HepG2 (cell line): Measurements from ENCODE around the gene COMMD7. TPM values are rescaled to one million over a fixed set of nuclear protein-coding genes. Genes with fewer than 3 reads are reported as not detected.

Experiments
- CHD4 ChIP-seq: fragments of 200-600 bp; sonication (generic); IDR thresholded peaks from 2 replicates; pipeline ENCODE4 v1.7.0; 2017; ENCODE audit warnings: mild to moderate bottlenecking, low read length, borderline replicate concordance
- MIXL1 ChIP-seq: IDR thresholded peaks from 2 replicates; pipeline ENCODE4 v1.6.1; 2016
- ZNF407 ChIP-seq: sonication (generic); formaldehyde crosslinking; IDR thresholded peaks from one replicate; pipeline ENCODE4 v1.5.1; 2020; ENCODE audit warnings: mild to moderate bottlenecking, missing genetic modification reagents; ENCODE audit errors: not compliant biosample characterization
- ZNF430 ChIP-seq: sonication (generic); formaldehyde crosslinking; IDR thresholded peaks from 2 replicates; pipeline ENCODE4 v1.9.0; 2021; ENCODE audit warnings: mild to moderate bottlenecking, missing genetic modification reagents
- ZNF737 ChIP-seq: sonication (generic); formaldehyde crosslinking; IDR thresholded peaks from 2 replicates; pipeline ENCODE4 v1.5.0; 2020; ENCODE audit warnings: missing genetic modification reagents, mild to moderate bottlenecking, borderline replicate concordance
- ZNF788 ChIP-seq: sonication (generic); formaldehyde crosslinking; IDR thresholded peaks from 2 replicates; pipeline ENCODE4 v1.5.0; 2020; ENCODE audit warnings: mild to moderate bottlenecking, missing genetic modification reagents, borderline replicate concordance
- ZNF800 ChIP-seq: sonication (generic); formaldehyde crosslinking; IDR thresholded peaks from 2 replicates; pipeline ENCODE4 v1.4.0; 2020; ENCODE audit warnings: missing genetic modification reagents
- polyA plus RNA-seq, 8 experiments: library from polyadenylated mRNA; depleted of rRNA in 3 of 8; stranded (reverse) in 7 of 8; unstranded in 1 of 8; fragments of >200 nt; fragmentation: Illumina TruSeq in 4 of 8; extraction: Trizol in 4 of 8; gene quantifications; 2 replicates each; pipeline versions ENCODE4 v1.2.1 to v1.2.3, GENCODE V29; 2011 to 2016; ENCODE audit warnings: low read depth in 4 of 8, missing spikeins in 1 of 8, mixed read lengths in 1 of 8; ENCODE audit not compliant: insufficient read depth in 1 of 8
- total RNA-seq, 5 experiments: library from RNA; depleted of rRNA; stranded (reverse); fragments of >200 nt; fragmentation: Illumina TruSeq; extraction: Trizol; gene quantifications; 2 replicates each; pipeline ENCODE4 v1.2.3, GENCODE V29; 2016; ENCODE audit warnings: low read depth in 1 of 5
- TF ChIP-seq, protein P1 (sequence below): sonication (generic); formaldehyde crosslinking; IDR thresholded peaks from 2 replicates; pipeline ENCODE4 v1.4.0; 2020; ENCODE audit warnings: missing genetic modification reagents, borderline replicate concordance
- TF ChIP-seq, protein P2 (sequence below): sonication (generic); formaldehyde crosslinking; IDR thresholded peaks from 2 replicates; pipeline ENCODE4 v1.4.0; 2020; ENCODE audit warnings: mild to moderate bottlenecking, missing genetic modification reagents, borderline replicate concordance

Gene COMMD7
- total and polyA plus RNA-seq, 2 of the 13 experiments (the other 11 are each of a cell fraction or from before 2014, with no cell fraction given): 42.1 to 53.3 TPM

GRCh38 chr20:32743237-32744112 is at the start of gene COMMD7 (continued):
- TF ChIP-seq, protein P1, sequence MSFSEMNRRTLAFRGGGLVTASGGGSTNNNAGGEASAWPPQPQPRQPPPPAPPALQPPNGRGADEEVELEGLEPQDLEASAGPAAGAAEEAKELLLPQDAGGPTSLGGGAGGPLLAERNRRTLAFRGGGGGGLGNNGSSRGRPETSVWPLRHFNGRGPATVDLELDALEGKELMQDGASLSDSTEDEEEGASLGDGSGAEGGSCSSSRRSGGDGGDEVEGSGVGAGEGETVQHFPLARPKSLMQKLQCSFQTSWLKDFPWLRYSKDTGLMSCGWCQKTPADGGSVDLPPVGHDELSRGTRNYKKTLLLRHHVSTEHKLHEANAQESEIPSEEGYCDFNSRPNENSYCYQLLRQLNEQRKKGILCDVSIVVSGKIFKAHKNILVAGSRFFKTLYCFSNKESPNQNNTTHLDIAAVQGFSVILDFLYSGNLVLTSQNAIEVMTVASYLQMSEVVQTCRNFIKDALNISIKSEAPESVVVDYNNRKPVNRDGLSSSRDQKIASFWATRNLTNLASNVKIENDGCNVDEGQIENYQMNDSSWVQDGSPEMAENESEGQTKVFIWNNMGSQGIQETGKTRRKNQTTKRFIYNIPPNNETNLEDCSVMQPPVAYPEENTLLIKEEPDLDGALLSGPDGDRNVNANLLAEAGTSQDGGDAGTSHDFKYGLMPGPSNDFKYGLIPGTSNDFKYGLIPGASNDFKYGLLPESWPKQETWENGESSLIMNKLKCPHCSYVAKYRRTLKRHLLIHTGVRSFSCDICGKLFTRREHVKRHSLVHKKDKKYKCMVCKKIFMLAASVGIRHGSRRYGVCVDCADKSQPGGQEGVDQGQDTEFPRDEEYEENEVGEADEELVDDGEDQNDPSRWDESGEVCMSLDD (CRISPR knock-in tag): 0 out of 2 replicates have a peak, but pooled peaks have one; percentile 3
- TF ChIP-seq ZNF800 (CRISPR knock-in tag) (peak; percentile 70; the same call in 1 of the 2 replicates), ZNF407 (CRISPR knock-in tag) (no peak), ZNF788 (CRISPR knock-in tag) (0 out of 2 replicates have a peak, but pooled peaks have one; percentile 14), MIXL1 (CRISPR knock-in tag) (no peak), ZNF737 (no peak), ZNF430 (CRISPR knock-in tag) (no peak), CHD4 (peak; percentile 81)
- TF ChIP-seq, protein P2, sequence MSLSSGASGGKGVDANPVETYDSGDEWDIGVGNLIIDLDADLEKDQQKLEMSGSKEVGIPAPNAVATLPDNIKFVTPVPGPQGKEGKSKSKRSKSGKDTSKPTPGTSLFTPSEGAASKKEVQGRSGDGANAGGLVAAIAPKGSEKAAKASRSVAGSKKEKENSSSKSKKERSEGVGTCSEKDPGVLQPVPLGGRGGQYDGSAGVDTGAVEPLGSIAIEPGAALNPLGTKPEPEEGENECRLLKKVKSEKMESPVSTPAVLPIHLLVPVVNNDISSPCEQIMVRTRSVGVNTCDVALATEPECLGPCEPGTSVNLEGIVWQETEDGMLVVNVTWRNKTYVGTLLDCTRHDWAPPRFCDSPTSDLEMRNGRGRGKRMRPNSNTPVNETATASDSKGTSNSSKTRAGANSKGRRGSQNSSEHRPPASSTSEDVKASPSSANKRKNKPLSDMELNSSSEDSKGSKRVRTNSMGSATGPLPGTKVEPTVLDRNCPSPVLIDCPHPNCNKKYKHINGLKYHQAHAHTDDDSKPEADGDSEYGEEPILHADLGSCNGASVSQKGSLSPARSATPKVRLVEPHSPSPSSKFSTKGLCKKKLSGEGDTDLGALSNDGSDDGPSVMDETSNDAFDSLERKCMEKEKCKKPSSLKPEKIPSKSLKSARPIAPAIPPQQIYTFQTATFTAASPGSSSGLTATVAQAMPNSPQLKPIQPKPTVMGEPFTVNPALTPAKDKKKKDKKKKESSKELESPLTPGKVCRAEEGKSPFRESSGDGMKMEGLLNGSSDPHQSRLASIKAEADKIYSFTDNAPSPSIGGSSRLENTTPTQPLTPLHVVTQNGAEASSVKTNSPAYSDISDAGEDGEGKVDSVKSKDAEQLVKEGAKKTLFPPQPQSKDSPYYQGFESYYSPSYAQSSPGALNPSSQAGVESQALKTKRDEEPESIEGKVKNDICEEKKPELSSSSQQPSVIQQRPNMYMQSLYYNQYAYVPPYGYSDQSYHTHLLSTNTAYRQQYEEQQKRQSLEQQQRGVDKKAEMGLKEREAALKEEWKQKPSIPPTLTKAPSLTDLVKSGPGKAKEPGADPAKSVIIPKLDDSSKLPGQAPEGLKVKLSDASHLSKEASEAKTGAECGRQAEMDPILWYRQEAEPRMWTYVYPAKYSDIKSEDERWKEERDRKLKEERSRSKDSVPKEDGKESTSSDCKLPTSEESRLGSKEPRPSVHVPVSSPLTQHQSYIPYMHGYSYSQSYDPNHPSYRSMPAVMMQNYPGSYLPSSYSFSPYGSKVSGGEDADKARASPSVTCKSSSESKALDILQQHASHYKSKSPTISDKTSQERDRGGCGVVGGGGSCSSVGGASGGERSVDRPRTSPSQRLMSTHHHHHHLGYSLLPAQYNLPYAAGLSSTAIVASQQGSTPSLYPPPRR (CRISPR knock-in tag): no peak
